ENCODE results near the gene KMT2A.

Gene KMT2A

DNA sequence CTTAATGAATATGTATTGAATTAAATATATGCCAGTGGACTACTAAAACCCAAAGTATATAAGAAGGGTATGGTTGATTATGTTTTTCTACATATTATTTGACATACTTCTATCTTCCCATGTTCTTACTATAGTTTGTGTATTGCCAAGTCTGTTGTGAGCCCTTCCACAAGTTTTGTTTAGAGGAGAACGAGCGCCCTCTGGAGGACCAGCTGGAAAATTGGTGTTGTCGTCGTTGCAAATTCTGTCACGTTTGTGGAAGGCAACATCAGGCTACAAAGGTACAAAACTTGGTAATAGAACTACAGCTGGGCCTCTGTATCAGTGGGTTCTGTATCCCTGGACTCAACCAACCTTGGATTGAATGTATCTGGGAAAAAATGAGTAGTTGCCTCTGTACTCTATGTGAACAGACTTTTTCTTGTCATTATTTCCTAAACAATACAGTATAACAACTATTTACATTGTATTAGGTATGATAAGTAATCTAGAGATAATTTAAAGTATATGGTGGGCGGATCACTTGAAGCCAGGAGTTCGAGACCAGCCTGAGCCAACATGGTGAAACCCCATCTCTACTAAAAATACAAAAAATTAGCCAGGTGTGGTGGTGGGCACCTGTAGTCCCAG lies 52.3 kb downstream of the KMT2A start:
- DNase-seq (ENCODE audit: low read depth) = peak; percentile 45

DNA sequence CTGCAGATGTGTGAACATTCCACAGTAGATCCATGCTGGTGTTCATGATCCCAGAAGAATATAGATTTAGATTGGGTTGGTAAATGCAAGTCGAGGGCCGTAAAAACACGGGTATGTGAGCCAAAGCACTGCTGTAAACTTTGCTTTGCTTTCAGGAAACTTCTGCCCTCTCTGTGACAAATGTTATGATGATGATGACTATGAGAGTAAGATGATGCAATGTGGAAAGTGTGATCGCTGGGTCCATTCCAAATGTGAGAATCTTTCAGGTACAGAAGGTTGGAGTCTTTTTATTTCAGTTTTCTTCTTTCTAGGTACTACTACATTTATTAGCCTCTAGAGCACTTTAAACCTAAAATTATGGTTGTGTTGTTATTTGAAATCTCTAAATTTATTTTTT lies 54.7 kb downstream of the KMT2A start:
- no peak for DNase-seq (ENCODE audit: low read depth)

DNA sequence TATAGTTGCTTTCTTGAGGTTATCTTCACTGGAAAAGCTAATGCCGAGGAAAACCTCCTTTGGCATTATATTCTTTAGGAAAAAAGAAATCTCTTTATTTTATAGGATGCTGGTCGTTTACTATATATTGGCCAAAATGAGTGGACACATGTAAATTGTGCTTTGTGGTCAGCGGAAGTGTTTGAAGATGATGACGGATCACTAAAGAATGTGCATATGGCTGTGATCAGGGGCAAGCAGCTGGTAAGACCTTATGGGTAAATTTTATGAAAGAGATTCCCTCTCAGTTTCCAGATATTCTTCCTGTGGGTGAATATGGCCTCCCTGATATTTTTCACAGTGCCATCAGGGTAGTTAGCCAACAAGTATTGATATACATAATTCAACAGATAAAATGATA lies 61.5 kb downstream of the KMT2A start:
- DNase-seq (ENCODE audit: low read depth) = no peak

DNA sequence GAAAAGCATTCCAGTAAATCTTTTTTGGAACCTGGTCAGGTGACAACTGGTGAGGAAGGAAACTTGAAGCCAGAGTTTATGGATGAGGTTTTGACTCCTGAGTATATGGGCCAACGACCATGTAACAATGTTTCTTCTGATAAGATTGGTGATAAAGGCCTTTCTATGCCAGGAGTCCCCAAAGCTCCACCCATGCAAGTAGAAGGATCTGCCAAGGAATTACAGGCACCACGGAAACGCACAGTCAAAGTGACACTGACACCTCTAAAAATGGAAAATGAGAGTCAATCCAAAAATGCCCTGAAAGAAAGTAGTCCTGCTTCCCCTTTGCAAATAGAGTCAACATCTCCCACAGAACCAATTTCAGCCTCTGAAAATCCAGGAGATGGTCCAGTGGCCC lies 66.9 kb downstream of the KMT2A start:
- DNase-seq (ENCODE audit: low read depth) = no peak

DNA sequence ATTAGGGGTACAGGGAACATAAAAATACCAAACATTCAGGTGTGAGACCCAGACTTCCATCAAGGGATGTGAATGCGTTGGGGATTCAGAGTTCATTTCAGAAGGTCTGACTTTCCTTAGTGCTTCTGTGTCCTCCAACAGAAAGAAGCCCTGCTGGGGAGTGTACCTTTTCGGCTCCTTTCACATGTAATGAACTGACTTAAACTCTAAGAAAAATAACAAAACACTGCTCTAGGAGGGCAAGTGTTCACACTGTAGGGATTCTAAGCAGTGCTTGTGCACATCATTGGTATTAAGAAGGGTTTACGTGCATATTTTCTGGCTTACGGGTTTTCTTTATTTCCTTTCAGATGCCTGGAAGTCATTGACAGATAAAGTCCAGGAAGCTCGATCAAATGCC lies 75.3 kb downstream of the KMT2A start:
- DNase-seq (ENCODE audit: low read depth) = no peak

DNA sequence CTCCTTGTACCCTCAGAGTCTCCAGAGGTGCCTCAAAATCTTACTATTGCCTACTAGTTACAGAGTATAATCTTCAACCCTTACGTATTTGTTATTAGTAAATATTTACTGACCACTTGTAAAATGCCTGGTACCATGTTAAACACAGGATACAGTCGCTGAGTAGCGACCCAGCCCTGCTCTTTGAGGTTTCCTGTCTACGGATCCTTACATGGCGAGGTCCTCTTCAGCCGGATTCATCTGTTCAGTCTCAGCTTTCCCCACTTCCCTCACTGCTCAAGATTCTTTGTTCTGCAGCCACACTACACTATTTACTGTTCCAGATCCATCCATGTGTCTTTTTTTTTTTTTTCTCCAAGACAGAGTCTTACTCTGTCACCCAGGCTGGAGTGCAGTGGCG lies 77.8 kb downstream of the KMT2A start:
- no peak for DNase-seq (ENCODE audit: low read depth)

DNA sequence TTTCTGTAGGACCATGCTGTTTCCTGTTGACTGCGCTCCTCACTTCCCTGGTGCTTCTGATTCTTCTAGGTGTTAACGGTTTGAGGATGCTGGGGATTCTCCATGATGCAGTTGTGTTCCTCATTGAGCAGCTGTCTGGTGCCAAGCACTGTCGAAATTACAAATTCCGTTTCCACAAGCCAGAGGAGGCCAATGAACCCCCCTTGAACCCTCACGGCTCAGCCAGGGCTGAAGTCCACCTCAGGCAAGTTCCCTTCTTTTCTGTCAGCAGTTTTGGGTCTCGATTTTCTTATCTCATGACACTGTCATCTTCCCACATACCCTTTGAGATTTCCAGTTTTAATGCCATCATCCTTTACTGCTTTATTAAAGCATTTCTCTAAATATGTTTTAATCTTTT lies 83.3 kb downstream of the KMT2A start:
- DNase-seq (ENCODE audit: low read depth) = no peak

DNA sequence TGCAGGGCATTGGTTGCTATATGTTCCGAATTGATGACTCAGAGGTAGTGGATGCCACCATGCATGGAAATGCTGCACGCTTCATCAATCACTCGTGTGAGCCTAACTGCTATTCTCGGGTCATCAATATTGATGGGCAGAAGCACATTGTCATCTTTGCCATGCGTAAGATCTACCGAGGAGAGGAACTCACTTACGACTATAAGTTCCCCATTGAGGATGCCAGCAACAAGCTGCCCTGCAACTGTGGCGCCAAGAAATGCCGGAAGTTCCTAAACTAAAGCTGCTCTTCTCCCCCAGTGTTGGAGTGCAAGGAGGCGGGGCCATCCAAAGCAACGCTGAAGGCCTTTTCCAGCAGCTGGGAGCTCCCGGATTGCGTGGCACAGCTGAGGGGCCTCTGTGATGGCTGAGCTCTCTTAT lies 85.6 kb downstream of the KMT2A start:
- no peak for DNase-seq (ENCODE audit: low read depth)

DNA sequence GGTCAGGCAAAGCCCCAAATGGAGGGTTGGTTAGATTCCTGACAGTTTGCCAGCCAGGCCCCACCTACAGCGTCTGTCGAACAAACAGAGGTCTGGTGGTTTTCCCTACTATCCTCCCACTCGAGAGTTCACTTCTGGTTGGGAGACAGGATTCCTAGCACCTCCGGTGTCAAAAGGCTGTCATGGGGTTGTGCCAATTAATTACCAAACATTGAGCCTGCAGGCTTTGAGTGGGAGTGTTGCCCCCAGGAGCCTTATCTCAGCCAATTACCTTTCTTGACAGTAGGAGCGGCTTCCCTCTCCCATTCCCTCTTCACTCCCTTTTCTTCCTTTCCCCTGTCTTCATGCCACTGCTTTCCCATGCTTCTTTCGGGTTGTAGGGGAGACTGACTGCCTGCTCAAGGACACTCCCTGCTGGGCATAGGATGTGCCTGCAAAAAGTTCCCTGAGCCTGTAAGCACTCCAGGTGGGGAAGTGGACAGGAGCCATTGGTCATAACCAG lies 86.3 kb downstream of the KMT2A start:
- no peak for DNase-seq (ENCODE audit: low read depth)

DNA sequence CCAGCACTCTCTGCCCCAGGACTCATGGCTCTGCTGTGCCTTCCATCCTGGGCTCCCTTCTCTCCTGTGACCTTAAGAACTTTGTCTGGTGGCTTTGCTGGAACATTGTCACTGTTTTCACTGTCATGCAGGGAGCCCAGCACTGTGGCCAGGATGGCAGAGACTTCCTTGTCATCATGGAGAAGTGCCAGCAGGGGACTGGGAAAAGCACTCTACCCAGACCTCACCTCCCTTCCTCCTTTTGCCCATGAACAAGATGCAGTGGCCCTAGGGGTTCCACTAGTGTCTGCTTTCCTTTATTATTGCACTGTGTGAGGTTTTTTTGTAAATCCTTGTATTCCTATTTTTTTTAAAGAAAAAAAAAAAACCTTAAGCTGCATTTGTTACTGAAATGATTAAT lies 88.1 kb downstream of the KMT2A start:
- DNase-seq (ENCODE audit: low read depth) = no peak

DNA sequence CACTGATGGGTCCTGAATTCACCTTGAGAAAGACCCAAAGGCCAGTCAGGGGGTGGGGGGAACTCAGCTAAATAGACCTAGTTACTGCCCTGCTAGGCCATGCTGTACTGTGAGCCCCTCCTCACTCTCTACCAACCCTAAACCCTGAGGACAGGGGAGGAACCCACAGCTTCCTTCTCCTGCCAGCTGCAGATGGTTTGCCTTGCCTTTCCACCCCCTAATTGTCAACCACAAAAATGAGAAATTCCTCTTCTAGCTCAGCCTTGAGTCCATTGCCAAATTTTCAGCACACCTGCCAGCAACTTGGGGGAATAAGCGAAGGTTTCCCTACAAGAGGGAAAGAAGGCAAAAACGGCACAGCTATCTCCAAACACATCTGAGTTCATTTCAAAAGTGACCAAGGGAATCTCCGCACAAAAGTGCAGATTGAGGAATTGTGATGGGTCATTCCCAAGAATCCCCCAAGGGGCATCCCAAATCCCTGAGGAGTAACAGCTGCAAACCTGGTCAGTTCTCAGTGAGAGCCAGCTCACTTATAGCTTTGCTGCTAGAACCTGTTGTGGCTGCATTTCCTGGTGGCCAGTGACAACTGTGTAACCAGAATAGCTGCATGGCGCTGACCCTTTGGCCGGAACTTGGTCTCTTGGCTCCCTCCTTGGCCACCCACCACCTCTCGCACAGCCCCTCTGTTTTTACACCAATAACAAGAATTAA lies 88.6 kb downstream of the KMT2A start:
- no peak for DNase-seq (ENCODE audit: low read depth)

DNA sequence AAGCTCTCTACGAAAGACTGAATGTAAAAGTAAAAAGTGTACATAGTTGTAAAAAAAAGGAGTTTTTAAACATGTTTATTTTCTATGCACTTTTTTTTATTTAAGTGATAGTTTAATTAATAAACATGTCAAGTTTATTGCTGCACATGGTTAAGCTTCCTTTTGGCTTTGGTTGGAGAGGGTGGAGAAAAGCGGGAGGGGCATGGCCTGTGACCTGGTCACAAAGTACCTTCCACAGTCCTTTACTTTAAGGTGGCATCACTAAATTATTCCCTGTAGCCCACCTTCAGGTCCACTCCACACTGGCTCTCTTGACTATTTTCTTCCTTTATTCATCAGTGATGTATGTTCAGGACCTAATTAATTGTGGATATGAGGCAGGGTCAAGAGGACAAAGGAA lies 90.4 kb downstream of the KMT2A start:
- DNase-seq (ENCODE audit: low read depth) = no peak

DNA sequence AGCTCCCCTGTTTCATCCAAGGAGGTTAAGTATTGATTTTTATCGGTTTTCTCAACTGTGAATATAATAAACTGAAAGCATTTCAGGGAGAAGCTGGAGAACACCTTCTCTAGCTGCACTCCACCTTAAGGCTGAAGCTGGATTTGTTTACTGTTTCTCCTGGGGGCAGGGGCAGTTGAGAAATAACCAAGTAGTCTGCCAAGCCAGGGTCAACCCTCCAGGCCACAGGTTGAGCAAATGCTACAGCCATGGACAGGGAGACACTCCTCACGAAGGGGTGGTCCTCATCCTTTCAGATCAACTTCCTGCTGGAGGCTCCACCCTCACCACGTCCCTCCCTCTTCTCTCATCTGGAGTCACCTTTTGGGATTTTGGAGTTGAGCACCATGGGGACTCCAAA lies 90.8 kb downstream of the KMT2A start, which contains the start of gene TTC36:
Gene TTC36, plus strand, starts transcription at position 366 of the 400 bp plus-strand sequence. Its CDS starts 21 bp downstream, at position 387.
- DNase-seq (ENCODE audit: low read depth) = no peak

DNA sequence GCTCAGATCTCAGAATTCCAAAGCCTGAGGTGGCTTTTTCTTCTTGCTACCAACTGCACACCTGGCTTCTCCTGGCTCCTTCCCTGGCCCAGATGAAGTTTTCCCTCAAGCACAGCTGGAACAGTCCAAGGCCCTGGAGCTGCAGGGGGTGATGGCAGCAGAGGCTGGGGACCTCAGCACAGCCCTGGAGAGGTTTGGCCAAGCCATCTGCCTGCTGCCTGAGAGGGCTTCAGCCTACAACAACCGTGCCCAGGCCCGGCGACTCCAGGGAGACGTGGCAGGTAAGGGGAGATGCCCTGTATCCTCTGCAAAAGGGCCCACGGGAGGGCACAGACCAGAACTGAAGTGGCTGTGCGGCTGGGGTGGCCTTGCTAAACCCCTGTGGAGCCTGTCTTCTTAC lies 92.2 kb downstream of the KMT2A start:
- DNase-seq (ENCODE audit: low read depth) = no peak

DNA sequence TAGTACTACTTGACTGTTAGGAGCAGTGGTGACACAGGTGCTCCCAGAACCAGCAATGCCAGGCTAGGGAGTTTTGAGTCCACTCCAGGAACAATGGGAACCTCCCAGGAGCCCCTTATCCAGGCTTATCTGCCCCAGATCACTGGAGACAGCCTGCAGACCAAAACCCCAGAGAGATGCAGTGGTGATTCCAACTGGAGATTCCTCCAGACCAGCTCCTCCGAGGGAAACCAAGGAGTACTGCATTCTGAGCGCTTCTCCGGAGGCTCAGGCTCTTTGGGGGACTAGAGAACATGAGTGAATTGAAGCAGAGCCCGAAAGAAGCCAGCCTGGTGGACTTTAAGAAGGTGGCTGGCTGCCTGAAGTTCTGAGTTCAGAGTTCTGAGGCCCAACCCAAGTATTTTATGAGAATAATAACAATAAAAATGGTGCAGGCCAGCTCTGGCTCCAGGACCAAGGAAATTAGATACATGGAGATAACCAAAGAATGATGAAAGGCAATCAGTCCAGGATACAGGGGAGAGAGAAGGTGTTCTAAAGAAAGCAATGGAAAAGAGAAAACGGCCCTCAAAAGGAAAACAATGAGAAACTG lies 93.4 kb downstream of the KMT2A start:
- DNase-seq (ENCODE audit: low read depth) = no peak

DNA sequence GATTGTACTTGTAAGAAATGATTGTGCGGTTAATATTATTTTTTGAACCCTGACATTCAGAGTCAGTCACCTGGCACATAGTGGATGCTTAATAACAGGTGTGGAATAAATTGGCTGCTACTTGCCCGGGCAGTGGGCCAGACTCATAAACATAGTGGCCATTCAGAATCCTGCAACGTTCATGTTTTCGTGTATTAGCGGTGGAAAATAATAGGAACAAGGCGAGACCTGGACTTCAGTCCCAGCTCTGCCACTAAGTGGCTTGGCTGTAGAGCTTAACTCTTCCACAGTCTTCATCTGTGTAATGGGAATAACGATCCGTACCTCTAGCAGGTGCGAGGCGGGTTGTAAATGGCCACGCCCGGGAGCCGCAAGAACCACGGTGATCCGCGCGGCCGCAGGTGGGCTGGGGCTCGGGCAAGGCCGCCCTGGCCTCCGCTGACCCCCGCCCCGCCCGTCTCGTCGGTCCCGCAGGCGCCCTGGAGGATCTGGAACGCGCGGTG lies 93.9 kb downstream of the KMT2A start:
- DNase-seq (ENCODE audit: low read depth) = peak; percentile 5

DNA sequence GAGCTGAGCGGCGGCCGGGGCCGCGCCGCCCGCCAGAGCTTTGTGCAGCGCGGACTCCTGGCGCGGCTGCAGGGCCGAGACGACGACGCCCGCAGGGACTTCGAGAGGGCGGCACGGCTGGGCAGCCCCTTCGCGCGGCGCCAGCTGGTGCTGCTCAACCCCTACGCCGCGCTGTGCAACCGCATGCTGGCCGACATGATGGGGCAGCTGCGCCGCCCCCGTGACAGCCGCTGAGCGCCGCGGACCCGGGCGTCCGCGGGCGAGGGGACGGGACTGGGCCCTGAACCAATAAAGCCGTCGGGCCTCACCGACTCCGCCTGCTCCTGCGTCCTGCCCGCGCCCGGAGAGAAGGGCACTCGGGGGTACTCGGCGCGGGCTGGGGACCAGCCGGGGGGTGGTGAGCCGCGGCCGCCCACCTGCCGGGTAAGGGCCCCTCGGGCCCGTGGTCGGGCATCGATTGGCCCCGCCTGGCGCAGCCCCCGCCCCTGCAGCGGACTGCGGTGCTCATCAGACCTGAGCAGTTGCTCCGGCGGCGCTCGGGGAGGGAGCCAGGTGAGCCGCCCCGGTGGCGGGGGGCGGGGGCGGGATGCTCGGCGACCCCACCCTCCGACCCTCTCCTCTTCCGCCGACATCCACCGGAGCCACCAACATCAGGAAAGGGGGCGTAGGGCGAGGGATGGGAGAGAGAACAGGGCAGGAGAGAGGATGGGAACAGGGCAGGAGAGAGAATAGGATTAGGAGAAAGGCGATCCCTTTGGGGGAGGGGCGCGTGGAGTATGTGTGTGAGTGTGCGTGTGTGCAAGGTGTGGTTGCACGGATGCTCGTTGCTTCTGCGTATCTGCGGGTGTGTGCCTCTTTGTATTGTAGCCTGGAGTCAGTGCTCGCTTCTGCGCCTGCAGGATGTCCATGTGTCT lies 94.6 kb downstream of the KMT2A start, which contains the start of gene TMEM25:
Gene TMEM25, plus strand, starts transcription at position 510 of the 914 bp plus-strand sequence. CDS start 610 bp downstream, outside the sequence.
- DNase-seq (ENCODE audit: low read depth) = peak; percentile 66

DNA sequence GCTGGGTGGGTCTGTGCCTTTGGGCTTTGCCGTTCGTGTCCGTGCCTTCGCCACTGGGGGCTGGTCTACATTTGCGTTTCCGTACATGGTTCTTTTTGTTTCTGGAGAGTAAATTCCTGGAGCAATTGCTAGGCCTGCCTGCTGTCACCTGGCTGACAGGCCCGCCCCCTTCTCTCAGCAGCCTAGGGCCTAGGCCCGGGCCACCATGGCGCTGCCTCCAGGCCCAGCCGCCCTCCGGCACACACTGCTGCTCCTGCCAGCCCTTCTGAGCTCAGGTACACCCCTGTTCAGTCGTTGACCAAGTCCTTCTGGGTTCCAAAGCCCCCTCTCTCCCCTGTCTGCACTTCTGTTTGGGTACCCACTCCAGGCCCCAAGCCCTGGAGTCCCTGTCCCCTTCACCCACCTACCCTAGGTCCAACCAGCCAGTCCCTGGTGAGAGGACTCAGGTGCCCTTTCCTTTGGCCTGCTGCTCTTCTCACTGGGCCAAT lies 95.3 kb downstream of the KMT2A start:
- no peak for DNase-seq (ENCODE audit: low read depth)

DNA sequence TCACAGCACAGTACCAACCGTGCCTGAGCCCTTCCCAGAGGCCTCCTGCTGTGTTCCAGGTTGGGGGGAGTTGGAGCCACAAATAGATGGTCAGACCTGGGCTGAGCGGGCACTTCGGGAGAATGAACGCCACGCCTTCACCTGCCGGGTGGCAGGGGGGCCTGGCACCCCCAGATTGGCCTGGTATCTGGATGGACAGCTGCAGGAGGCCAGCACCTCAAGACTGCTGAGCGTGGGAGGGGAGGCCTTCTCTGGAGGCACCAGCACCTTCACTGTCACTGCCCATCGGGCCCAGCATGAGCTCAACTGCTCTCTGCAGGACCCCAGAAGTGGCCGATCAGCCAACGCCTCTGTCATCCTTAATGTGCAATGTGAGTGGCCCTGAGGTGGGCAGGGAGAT lies 95.8 kb downstream of the KMT2A start:
- DNase-seq (ENCODE audit: low read depth) = no peak

DNA sequence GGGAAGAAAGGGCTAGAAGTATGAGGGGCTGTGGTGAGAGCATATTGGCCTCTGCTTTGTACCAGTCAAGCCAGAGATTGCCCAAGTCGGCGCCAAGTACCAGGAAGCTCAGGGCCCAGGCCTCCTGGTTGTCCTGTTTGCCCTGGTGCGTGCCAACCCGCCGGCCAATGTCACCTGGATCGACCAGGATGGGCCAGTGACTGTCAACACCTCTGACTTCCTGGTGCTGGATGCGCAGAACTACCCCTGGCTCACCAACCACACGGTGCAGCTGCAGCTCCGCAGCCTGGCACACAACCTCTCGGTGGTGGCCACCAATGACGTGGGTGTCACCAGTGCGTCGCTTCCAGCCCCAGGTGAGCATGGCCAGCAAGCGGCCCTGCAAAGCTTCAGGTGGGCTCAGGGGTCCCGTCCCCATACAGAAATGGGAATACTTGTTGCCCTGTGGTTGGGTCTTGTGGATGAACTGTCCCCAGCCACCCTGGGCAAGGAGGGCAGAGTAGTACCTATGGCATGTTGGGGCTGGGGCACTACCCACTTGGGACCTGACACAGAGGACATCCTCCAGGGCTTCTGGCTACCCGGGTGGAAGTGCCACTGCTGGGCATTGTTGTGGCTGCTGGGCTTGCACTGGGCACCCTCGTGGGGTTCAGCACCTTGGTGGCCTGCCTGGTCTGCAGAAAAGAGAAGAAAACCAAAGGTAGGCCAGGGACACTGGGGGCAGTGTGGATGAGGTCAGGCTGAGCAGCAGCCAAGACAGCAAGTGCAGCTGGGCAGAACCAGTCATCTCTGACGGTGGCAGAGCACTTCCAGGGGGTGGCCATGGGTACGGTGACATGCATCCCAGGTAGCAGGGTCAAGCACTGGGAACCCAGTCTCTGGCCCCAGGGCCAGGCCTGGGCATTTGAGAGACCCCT lies 96.8 kb downstream of the KMT2A start:
- DNase-seq (ENCODE audit: low read depth) = no peak

All from stimulated activated CD8-positive, alpha-beta memory T cell treated with anti-CD3 and anti-CD28 coated beads, Interleukin-12 subunit alpha, Interleukin-12 subunit beta, amount 100 ng/mL, for 4 hours (primary cell).